Fibroblast of lung (primary cell): ENCODE results near the gene CSF2RB. TPM values are rescaled to one million over a fixed set of nuclear protein-coding genes. Genes with fewer than 3 reads are reported as not detected.

Experiments
- DNase-seq, 2 donors: peaks; one replicate each; pipeline versions ENCODE4 v3.0.0 to v3.0.0-alpha.2; 2010; ENCODE audit warnings: low read depth in 2 of 2
- H2AFZ ChIP-seq: 2 replicates; pipeline ENCODE4 v1.5.1; 2012; ENCODE audit warnings: low read length, control low read depth, inconsistent platforms
- H3K27ac ChIP-seq: 2 replicates; pipeline ENCODE4 v1.5.1; 2011; ENCODE audit warnings: low read length, control low read depth; ENCODE audit not compliant: insufficient read depth
- H3K27me3 ChIP-seq: 2 replicates; pipeline ENCODE4 v1.5.1; 2011; ENCODE audit warnings: mild to moderate bottlenecking, low read length; ENCODE audit not compliant: control insufficient read depth, insufficient read depth
- H3K36me3 ChIP-seq: 2 replicates; pipeline ENCODE4 v1.5.1; 2011; ENCODE audit warnings: low read length; ENCODE audit not compliant: control insufficient read depth, insufficient read depth
- H3K4me1 ChIP-seq: 2 replicates; pipeline ENCODE4 v1.5.1; 2011; ENCODE audit warnings: low read length; ENCODE audit not compliant: control insufficient read depth, insufficient read depth; ENCODE audit errors: extremely low read depth
- H3K4me2 ChIP-seq: 2 replicates; pipeline ENCODE4 v1.5.1; 2011; ENCODE audit warnings: low read length, control low read depth; ENCODE audit not compliant: insufficient read depth; ENCODE audit errors: extremely low read depth
- H3K4me3 ChIP-seq, 4 experiments: fragments of 200-600 bp in 1 of 4; sonication (generic) in 1 of 4; replicated peaks in 1 of 4; 2 replicates each; pipeline ENCODE4 v1.5.1; 2011 to 2016; ENCODE audit warnings: low read length in 4 of 4, low read depth in 3 of 4, mild to moderate bottlenecking in 3 of 4, control low read depth in 2 of 4, inconsistent platforms in 1 of 4, mixed read lengths in 1 of 4; ENCODE audit not compliant: insufficient read depth in 1 of 4; ENCODE audit errors: control extremely low read depth in 1 of 4
- H3K79me2 ChIP-seq: 2 replicates; pipeline ENCODE4 v1.5.1; 2012; ENCODE audit warnings: mild to moderate bottlenecking, low read length, inconsistent platforms; ENCODE audit not compliant: control insufficient read depth, insufficient read depth
- H3K9ac ChIP-seq: 2 replicates; pipeline ENCODE4 v1.5.1; 2011; ENCODE audit warnings: mild to moderate bottlenecking, low read length, control low read depth; ENCODE audit not compliant: insufficient read depth
- H3K9me3 ChIP-seq: 2 replicates; pipeline ENCODE4 v1.5.1; 2012; ENCODE audit warnings: low read depth, low read length; ENCODE audit not compliant: control insufficient read depth, insufficient read depth
- H4K20me1 ChIP-seq: 2 replicates; pipeline ENCODE4 v1.5.1; 2011; ENCODE audit warnings: low read length; ENCODE audit not compliant: control insufficient read depth, insufficient read depth; ENCODE audit errors: extremely low read depth
- EZH2 ChIP-seq: IDR thresholded peaks from 2 replicates; pipeline ENCODE4 v1.5.1; 2012; ENCODE audit warnings: low read length, control low read depth, mild to moderate bottlenecking; ENCODE audit errors: missing control alignments
- polyA plus RNA-seq, 2 donors: library from polyadenylated mRNA; depleted of rRNA in 1 of 2; stranded (reverse) in 1 of 2; unstranded in 1 of 2; fragments of >200 nt; gene quantifications; 2 replicates each; pipeline ENCODE4 v1.2.1, GENCODE V29; 2011 to 2012; ENCODE audit warnings: missing spikeins in 1 of 2
- total RNA-seq: library from RNA; depleted of rRNA; stranded (reverse); fragments of >200 nt; gene quantifications from 2 replicates; pipeline ENCODE4 v1.2.1, GENCODE V29; 2014
- TF ChIP-seq, protein P1 (sequence below), 2 donors: IDR thresholded peaks in 1 of 2; conservative IDR thresholded peaks in 1 of 2; 1 replicate in 1 of 2; 2 replicates in 1 of 2; pipeline ENCODE4 v1.5.1; 2011 to 2012; ENCODE audit warnings: low read length in 2 of 2, control low read depth in 1 of 2, inconsistent platforms in 1 of 2, low read depth in 1 of 2, mild to moderate bottlenecking in 1 of 2

The CSF2RB gene
- total and polyA plus RNA-seq, 2 donors (not counting 1 experiment from before 2014, with no cell fraction given) = not detected

DNA sequence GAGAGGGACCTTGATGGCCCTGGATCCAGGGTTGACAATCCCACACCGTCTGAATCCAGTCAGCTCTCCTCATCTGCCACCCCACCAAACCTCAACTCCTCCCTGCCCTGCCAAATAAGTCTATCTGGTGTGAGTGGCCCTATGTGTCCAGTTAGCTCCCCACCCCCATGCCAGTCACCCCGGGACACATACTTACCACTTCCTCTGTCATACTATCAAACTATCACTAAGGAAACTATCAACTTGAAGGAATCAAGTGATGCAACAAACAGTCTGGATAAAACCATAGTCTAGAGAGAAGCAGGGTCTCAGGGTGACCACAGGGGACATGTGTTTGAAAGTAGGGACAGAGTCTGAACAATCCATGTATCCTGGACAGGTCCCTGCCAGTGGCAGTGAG is 13.2 kb upstream of the CSF2RB start:
- H3K27me3 ChIP-seq = no peaks in the 10 kb centered on the region
- H4K20me1 ChIP-seq = no peaks in the 10 kb centered on the region

DNA sequence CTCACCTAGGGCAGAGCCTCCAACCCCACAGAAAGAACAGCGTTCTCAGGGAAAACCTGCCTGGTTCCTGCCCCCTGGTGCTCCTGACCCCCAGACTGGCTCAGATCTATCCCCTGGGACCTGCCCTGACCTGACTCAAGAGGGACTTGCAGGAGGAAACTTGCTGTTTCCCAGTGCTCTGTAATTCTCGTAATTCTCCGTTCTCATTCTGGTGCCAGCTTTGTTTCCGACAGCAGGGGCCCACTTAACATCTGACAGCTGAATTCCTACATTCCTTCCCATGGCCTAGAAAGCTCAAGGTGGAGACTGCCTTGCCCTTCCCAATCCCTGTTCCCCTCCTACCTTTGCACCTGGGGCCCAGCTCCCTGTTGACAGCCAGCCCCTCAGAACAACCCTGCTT is 12.5 kb upstream of the CSF2RB start:
- no peak for DNase-seq
- Histone ChIP-seq H3K4me2 (no peak overlapping the region), H3K27me3 (no peaks in the 10 kb centered on the region), H4K20me1 (no peaks in the 10 kb centered on the region), H3K9me3 (no peaks in the 10 kb centered on the region), H3K9ac (no peak overlapping the region), H3K79me2 (no peaks in the 10 kb centered on the region), H2AFZ (no peak overlapping the region), H3K4me3 (no peak overlapping the region), H3K36me3 (no peaks in the 10 kb centered on the region), H3K4me1 (no peaks in the 10 kb centered on the region), H3K27ac (no peak overlapping the region)
- TF ChIP-seq, protein P1, sequence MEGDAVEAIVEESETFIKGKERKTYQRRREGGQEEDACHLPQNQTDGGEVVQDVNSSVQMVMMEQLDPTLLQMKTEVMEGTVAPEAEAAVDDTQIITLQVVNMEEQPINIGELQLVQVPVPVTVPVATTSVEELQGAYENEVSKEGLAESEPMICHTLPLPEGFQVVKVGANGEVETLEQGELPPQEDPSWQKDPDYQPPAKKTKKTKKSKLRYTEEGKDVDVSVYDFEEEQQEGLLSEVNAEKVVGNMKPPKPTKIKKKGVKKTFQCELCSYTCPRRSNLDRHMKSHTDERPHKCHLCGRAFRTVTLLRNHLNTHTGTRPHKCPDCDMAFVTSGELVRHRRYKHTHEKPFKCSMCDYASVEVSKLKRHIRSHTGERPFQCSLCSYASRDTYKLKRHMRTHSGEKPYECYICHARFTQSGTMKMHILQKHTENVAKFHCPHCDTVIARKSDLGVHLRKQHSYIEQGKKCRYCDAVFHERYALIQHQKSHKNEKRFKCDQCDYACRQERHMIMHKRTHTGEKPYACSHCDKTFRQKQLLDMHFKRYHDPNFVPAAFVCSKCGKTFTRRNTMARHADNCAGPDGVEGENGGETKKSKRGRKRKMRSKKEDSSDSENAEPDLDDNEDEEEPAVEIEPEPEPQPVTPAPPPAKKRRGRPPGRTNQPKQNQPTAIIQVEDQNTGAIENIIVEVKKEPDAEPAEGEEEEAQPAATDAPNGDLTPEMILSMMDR (conservative IDR thresholded peaks at IDR 0.05 in 1 of 2, IDR thresholded peaks at IDR 0.05 in 1 of 2; ENCODE audit: low read depth in 1 of 2, low read length in 2 of 2) = no peak
- TF ChIP-seq EZH2 = no peak

More for the DNA sequence above, 13.2 kb upstream of the CSF2RB start:
- no peak for TF ChIP-seq EZH2
- TF ChIP-seq, protein P1 (conservative IDR thresholded peaks at IDR 0.05 in 1 of 2, IDR thresholded peaks at IDR 0.05 in 1 of 2; ENCODE audit: low read depth in 1 of 2, low read length in 2 of 2) = no peak
- no peak overlapping the region for H3K4me2 ChIP-seq
- no peak overlapping the region for H2AFZ ChIP-seq
- no peaks in the 10 kb centered on the region for H3K36me3 ChIP-seq
- H3K9ac ChIP-seq = no peak overlapping the region
- H3K4me1 ChIP-seq = no peaks in the 10 kb centered on the region
- no peak overlapping the region for H3K4me3 ChIP-seq
- no peak for DNase-seq
- H3K79me2 ChIP-seq = no peaks in the 10 kb centered on the region
- no peaks in the 10 kb centered on the region for H3K9me3 ChIP-seq
- H3K27ac ChIP-seq = no peak overlapping the region

DNA sequence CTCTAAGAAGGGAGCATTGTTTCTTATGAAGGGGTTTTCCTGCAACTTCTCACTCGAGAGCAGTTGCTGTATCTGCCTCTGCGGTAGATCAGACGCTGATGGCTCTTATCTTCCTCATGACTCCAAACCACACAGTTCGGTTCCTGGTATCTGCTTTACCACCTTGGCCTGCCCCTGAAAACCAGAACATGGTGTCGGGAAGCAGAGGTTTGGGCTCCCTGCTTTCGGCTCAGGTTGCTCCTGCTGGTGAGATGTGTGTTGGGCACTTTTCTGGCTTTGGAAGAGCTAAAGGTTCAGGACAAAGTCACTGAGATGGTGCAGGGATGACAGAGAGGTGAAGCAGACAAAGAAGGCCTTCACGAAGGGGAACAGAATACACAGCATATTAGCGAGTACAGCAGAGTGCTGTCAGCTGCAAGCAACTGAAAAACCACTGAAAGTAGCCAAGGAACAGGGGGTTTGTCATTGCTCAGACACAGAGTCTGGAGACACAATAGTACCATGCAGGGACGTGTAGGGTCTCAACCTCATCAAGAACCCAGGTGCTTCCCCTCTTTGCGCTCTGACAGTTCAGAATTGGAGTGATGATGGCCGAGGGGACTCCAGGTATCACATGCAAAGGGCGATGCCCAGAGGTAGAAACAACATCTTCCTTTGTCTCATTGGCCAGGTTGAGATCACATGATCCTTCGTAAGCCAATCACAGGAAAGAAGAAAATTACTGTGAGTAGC is 11.9 kb upstream of the CSF2RB start:
- H3K79me2 ChIP-seq = no peaks in the 10 kb centered on the region
- no peak for TF ChIP-seq EZH2
- TF ChIP-seq, protein P1 (conservative IDR thresholded peaks at IDR 0.05 in 1 of 2, IDR thresholded peaks at IDR 0.05 in 1 of 2; ENCODE audit: low read depth in 1 of 2, low read length in 2 of 2) = no peak
- H3K27me3 ChIP-seq = no peaks in the 10 kb centered on the region
- H3K36me3 ChIP-seq = no peaks in the 10 kb centered on the region
- H4K20me1 ChIP-seq = no peaks in the 10 kb centered on the region
- H3K4me1 ChIP-seq = no peaks in the 10 kb centered on the region
- no peak overlapping the region for H3K27ac ChIP-seq
- no peak overlapping the region for H3K4me3 ChIP-seq
- no peak overlapping the region for H3K4me2 ChIP-seq
- H3K9ac ChIP-seq = no peak overlapping the region
- no peak overlapping the region for H2AFZ ChIP-seq
- no peak for DNase-seq
- no peaks in the 10 kb centered on the region for H3K9me3 ChIP-seq
